Stimulated activated CD4-positive, alpha-beta T cell treated with anti-CD3 and anti-CD28 coated beads, Interleukin-12 subunit alpha, Interleukin-12 subunit beta, amount 100 ng/mL, for 48 hours (primary cell): ENCODE data around the gene CCN2.

Source experiments
- DNase-seq, 3 donors: peaks; one replicate each; pipeline ENCODE4 v3.0.0-alpha.2; 2020; ENCODE audit warnings: low read depth in 2 of 3, low spot score in 1 of 3

CCN2 gene, protein sequence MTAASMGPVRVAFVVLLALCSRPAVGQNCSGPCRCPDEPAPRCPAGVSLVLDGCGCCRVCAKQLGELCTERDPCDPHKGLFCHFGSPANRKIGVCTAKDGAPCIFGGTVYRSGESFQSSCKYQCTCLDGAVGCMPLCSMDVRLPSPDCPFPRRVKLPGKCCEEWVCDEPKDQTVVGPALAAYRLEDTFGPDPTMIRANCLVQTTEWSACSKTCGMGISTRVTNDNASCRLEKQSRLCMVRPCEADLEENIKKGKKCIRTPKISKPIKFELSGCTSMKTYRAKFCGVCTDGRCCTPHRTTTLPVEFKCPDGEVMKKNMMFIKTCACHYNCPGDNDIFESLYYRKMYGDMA

DNA sequence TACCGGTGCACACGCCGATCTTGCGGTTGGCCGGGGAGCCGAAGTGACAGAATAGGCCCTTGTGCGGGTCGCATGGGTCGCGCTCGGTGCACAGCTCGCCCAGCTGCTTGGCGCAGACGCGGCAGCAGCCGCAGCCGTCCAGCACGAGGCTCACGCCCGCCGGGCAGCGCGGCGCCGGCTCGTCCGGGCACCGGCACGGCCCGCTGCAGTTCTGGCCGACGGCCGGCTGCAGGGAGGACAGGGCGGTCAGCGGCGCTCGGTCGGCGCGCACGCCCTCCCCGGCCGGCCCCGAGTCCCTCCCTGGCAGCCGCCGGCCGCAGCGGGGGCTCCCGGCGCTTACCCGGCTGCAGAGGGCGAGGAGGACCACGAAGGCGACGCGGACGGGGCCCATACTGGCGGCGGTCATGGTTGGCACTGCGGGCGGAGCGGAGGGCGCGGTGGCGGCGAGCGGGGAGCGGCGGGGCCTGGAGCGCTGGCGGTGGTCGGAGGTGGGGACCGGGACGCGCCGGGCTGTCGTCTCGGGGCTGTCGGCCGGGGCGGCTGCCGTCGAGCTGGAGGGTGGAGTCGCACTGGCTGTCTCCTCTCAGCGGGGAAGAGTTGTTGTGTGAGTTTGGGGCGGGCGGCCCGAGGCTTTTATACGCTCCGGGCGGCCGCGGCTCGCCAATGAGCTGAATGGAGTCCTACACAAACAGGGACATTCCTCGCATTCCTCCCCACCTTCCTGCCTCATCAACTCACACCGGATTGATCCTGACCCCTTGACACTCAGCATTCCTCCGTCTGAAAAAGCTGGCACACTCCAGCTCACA lies at the start of gene CCN2:
TSS of gene CCN2 (minus strand) at position 606 of the 809 bp plus-strand sequence. CDS start at position 406, 200 bp downstream.
- no peak for DNase-seq

DNA sequence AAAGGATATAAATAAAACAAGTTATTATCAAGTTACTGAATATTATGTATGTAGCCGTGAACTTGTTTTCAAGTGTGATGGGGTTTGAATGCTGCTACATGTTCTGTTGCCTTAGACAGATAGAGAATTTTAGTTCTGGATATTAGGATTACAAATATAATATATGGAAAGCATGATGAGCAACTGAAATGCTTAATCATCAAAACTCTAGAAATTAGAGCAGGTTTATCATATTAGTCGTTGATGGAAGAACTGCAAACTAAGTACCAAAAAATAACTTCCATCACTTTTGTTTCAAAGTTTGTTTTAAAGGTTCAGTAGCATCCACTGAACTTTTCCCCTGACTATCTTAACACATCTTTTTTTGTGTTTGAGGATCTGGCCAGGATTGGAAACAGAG lies 49.1 kb upstream of the CCN2 start:
- DNase-seq = no peak

DNA sequence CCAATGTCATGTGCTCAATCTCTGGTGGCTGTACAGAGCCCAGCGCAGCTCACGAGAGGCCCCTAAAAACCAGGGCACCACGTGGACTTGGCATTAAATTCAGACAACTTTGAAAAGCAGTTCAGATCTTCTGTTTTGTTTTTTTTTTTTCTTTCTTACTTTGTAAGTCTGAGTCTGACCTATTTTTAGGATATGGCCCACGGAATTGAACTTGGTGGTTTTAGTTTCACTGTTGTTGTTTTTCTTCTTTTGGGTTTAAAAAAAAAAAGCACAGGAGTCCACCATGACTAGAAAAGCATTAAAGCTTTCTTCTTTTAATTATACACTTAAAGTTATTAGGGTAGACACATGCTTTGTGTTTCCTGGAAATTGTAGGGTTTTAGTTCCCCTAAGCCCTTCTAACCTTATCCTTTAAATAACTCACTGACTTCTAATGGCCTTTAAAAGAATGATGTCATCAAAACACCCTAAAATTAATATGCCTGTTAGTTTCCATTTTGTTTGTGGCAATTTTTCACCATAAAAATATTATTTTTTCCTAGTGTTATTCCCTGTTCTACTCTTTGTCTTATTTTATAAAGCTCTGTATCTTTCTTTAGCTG lies 48.5 kb upstream of the CCN2 start:
- DNase-seq = no peak

DNA sequence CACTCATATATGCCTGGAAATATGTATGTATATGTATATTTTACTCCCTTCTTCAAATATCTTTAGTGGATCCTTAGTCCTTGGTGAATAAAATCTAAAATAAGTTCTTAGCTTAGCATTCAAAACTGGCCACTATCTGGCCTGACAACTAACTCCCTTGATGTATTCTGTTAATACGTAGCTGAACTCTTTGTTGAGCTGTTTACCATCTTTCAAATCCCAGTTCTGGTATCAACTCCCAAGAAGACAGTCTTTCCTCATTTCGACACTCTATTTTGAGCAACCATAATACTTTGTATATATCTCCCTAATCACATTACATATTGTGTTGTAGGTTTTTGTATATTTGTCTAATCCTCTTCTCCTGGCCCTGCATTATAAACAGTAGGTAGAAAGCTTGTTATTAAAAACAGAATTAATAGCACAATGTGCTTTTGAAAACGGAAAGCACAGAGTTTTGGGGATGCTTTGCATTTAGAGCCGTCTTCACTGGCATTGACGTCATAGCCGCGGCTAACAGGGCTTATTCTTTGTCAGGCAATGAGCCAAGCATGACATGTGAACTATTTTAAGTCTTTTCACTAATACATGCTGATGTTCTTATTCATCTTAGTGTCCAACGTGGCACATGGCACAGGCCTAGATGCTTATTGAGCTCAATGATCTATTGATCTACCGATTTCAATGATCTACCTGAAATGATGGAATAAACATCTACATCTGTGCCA lies 47.2 kb upstream of the CCN2 start:
- DNase-seq = no peak

DNA sequence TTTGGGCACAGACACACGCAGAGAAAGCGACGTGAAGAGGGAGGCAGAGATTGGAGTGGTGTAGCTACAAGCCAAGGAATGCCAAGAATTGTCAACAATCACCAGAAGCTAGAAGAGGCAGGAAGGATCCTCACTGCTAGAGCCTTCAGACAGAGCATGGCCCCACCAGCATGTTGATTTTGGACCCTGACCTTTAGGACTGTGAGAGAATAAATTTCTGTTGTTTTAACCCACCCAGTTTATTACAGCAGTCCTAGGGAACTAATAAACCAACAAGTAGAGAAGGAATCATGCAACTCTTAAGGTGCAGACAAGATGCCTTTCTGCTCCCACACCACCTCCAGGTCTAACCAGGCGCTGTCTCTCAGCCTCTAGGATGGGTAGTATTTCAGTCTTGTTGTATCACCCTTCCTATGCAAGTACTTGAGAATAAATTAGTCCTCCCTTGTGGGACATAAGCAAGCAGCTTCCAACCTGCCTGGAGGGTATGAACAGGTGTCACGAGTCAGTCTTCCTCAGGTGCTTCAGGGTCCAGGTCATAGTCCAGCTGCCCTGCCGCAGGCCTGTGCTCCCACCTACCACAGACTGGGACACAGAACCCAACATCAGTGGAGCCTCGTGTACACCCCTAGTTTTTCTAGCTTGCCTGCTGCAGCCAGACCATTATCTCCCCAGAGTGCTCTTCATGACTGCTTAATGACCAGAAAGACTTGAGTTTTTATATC lies 46.4 kb upstream of the CCN2 start:
- DNase-seq = no peak

DNA sequence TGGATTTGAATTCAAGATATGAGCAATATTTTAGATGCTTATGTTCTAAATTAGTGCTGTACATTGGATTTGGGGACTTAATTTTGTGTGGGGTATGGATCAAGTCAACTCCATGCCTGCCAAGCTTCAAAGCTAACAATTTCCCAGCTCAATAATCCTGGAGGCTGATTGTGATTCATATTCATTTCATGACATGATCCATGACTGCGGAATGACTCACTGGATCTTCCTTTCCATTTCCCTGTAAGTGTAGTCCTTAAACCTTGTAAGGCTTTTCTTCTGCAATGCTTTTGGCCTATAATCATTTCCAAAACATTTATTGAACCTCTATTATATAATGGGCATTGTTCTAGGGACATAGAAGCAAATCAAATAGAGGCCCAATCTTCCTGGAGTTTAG lies 44.7 kb upstream of the CCN2 start:
- DNase-seq = no peak

DNA sequence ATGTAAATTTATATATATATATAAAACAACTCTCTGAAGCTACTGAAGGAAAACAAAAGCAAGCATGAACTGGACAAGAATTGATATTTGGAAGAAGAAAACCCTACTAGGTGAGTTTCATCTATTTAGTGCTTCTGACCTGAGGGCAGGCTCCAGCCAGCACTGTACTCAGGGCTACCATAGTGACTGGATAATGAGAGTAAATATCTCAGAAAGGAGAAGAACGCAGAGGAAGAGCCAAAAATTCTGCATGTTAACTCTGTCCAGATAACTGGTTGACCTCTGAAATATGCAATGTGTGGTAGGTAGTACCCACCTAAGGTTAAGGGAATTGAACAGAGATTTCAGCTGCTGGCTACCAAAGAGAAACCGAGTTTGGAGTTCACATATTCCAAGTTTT lies 41.4 kb upstream of the CCN2 start:
- DNase-seq = no peak

DNA sequence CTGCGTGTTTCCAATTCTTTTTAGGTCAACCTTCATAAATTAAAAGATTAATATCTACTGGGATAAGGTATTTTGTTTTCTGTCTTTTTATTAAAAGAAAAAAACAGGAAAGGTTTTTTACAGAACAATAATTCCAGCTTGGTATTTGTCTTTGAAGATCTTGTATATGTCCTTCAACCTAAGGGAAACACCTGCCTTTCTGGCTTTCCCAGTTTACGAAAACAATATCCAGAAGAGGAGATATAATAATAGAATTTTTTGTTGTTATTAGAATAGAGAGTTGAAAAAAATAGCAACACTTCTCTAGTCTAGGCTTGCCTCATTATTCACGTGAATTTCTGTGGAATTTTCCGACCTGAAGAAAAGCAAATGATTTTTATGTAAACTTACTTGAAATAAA lies 37.9 kb upstream of the CCN2 start:
- DNase-seq = no peak

DNA sequence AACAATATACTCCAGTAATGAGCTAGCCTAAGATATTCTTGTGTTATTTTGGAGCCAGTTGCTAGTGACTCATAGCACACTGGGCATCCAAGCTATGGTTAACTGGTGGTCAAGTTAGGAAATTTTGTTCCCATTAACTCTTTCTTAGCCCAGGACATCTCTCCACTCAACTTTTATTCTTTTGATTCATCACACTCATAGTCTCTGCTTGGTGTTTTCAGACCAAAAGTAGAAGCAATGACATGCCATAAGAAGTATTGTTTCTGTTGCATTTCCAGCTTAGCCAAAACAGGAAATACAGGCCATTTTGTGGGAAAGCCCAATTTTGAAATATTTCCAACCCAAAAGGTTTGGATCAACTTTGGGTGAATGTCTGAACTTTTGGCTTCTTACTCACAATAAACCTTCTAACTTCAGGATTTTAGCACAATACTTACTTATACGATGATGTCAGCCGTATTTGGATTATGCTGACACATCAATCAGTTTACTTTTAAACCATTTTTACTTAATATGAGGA lies 31.6 kb upstream of the CCN2 start:
- no peak for DNase-seq

DNA sequence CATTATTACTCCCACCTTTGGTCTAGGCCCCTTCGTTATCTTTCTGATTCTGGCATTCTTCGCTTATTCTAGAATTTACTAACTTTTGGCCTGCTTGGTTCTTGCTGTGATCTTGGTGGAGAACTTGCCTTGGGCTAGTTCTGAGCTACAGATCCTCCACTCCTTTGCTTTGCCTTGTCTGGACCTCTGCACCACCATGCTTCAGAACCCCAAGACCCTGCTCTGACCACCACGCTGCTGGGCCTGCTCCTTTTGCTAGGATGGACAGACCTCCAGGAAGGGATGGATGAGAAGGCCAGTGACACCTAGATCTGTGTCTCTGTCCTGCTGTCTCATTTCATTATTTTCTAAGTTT lies 30.4 kb upstream of the CCN2 start:
- no peak for DNase-seq

DNA sequence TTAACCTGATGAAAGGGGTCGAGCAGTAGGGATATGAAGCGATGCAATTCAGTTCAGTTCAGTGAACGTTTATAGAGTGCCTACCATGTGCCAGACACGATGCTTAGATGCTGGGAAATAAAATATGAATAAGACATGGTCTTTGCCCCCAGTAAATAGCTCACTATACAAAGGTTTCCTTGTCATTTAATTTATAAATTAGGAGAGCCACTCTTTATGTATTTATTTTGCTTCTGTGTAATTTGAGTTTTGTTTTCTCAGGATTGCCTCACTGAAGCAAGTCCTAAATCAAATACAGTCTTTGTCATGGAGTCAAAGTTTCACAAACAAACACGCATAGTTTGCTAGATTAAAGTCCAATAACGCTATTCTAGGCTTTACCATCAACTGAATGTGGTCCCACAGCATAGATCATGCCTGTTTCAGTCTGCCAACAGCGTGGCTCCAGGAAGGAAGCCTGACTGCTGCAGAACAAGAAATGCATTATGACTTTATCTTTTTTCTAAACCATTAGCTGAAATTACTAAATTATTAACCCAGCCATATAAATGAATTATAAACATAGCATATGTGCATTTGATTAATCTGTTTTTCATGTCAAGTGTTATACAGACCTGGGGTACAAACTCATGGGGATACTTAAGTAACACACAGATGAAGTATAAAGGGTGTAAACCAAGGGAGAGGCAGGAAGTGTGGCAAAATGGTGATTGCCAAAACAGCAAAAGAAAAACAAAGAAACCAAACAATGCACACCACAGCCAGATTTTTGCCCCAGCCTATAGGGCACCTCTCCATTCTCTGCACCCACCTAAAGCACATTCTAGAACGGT lies 29.8 kb upstream of the CCN2 start:
- DNase-seq = no peak

DNA sequence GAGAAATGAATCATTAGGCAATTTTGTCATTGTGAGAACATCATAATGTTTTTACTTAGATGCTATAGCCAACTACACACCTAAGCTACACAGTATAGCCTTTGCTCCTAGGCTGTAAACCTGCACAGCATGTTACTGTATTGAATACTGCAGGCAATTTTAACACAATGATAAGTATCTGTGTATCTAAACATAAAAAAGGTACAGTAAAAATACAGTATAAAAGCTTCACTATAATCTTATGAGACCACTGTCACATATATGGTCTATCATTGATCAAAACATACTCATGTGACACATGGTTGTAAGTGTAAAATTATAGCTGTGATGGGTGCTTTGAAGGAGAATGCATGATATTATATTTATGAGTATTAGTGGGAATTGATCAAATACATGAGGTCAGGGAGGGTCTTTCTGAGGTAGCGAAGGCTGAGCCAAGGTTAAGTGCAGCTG lies 29.2 kb upstream of the CCN2 start:
- DNase-seq = no peak

DNA sequence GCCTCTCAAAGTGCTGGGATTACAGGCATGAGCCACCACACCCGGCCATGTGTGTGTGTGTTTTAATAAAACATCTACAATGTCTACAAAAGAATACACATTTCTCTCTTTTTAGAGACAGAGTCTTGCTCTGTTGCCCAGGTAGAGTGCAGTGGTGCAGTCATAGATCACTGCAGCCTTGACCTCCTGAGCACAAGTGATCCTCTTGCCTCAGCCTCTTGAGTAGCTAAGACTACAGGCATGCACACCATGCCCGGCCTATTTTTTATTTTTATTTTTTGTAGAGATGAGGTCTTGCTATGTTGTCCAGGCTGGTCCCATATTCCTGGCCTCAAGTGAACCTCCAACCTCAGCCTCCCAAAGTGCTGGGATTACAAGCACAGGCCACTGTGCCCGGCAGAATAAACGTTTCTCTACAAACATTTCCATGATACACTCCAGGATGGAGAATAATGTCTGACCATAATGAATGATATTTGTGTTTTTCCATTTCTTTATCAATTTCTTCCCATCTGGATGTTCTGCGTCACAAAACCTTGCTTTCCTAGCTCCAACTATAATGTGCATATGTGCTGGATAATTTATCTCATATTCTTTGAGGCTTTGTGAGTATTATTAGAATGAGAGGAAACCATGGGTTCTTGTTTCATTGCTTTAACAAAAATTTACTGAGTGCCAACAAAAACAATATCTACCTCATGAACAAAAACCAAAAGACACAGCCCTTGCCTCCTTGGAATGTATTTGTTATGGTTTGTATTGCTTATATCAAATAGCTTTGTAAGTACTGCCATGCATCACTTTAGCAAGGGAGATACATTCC lies 28.6 kb upstream of the CCN2 start:
- no peak for DNase-seq

DNA sequence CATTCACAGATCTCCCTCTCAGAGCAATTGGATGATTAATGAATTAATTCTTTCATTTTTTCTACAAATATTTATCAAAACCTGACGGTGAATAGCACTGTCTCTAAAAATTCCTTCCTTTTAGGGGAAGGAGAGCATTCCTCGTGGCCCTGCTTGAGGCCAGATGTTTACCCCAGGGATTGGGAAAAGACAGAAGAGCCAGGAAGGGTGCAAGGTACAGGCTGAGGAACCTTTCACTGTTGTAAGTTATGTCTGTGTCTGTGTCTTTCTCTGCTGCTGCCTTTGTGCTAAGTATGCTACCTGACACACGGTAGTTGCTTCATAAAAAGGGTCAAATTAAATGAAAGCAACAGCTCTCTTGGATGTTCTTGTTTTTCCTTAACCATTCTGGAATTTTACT lies 27.4 kb upstream of the CCN2 start:
- no peak for DNase-seq

DNA sequence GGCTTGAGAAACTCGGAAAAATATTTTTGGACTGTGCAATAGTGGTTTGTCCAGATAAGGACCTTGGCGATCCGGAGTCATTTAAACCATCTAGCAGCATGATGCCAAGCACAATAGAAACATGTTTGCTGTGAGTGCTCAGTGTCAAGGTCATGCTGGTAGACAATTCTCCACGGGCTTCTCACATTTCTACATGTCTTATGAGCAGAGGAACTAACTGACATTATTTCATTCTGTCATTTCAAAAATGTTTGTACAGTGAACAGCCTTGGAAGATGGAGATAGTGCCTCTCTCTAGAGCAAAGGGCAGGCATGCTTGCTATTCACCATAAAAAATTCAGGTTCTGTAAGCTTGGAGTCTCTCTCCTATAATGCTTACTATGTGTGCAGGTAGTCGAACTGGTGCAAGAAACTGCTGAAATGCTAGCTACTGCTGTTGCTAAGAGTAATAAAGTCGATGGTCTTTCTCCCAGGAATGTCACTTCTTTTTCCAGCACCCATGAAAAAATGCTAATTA lies 25.4 kb upstream of the CCN2 start:
- DNase-seq = no peak

DNA sequence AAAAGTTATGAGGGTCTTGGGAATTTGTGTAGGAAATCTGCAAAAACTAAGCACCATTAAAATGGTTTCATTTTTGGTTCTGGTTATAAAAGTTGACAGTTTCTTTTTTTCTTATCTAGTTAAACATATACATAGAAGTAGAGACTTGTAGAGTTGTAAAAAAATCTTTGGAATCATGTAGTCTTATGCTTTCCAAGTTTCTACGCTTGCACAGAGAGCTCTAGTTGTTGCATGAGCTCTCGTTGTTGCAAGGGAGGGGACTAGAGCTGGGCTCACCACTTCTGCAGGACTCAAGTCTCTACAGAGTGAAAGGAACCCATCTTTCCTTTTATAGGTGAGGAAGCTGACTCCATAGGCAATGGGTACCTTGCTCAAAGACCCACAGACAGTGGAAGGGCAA lies 21.6 kb upstream of the CCN2 start:
- no peak for DNase-seq

DNA sequence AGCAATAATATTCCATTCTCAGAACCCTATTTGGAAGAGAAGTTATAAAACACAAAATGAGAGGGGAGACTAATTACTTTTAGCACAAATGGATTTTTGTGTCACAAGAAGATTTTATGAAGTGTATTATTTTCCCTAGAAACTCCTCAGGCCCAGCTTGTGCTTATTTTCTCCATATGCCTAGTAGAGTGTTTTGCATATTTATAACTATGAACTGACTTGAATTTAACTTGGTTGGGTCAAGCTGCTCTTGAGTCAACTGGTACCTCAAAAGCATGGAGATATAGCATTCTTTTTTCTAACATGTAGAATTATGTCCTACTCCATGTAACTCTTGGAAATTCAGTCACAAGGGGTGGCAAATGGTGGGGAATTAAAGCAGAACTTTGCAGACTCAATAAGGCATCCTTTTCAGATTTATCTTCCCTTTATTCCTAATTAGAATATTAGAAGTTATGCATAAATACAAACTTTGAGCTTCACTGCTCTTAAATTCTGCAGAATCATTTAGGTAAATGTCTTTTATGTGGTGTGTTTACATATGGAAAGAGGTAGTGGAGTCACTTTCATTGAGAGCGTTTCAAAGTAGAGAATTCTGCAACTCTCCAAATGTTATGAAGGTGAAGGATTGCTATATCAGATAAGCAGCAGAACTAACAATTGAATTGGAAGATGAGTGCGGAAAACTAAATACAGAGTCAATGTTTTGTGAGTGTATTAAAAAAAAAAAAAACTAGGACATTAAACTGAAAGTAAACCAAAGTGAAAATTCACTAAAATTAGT lies 19.1 kb upstream of the CCN2 start:
- DNase-seq = no peak

DNA sequence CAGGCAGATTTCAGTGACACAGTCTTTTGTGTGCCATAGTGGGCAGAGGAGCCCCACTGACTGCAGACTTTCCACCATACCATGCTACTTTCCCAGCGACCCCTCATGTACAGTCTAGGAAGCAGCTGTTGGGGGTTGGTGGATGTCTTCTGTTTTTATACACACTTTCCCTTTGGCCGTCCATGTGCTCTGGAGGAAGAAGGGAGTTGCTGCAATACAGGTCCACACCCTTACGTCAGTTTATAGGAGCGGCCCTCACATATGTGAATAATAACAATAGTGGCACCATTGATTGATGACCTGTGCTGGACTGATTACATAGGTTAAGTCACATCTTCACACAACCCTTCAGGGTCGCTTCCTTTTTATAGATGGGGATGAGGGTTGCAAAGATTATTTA lies 17.5 kb upstream of the CCN2 start:
- DNase-seq = no peak
